Measurements from ENCODE around the gene CLPX.
"Not testable (repeated sequence)": the region's sequence is repeated elsewhere in the genome, so short reads cannot be mapped to it uniquely, and the experiment has no call there.

Gene CLPX

GRCh38 chr15:65184868-65185717 is at the start of gene CLPX:
Gene CLPX, minus strand, starts transcription at chr15:65185342. Its CDS starts 189 bp downstream, at chr15:65185153.
- peak; percentile 63 for DNase-seq

- no peak for DNase-seq
These were observed 48.6 kb upstream of the CLPX start for GRCh38 chr15:65233696-65234095.

DNA sequence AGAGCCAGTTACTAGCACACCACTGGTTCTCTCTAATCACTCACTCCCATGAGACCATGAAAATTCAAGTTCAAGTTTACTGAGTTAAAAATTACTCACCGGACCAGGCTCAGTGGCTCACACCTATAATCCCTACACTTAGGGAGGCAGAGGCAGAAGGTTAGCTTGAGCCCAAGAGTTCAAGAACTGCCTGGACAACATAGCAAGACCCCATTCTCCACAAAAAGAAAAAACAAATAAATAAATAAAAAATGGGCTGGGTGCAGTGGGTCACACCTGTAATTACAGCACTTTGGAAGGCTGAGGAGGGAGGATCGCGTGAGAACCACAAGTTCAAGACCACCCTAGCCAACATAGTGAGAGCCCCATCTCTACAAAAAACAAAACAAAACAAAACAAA is 47.4 kb upstream of the CLPX start:
- DNase-seq = no peak

- DNase-seq = no peak
These were observed 46.2 kb upstream of the CLPX start for GRCh38 chr15:65231306-65231705.

DNA sequence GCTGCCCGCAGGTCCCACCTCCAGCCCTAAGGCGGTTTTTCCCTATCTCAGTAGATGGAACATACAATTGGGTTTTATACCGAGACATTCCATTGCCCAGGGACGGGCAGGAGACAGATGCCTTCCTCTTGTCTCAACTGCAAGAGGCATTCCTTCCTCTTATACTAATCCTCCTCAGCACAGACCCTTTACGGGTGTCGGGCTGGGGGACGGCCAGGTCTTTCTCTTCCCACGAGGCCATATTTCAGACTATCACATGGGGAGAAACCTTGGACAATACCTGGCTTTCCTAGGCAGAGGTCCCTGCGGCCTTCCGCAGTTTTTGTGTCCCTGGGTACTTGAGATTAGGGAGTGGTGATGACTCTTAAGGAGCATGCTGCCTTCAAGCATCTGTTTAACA is 41.8 kb upstream of the CLPX start:
- DNase-seq = not testable (repeated sequence)

DNA sequence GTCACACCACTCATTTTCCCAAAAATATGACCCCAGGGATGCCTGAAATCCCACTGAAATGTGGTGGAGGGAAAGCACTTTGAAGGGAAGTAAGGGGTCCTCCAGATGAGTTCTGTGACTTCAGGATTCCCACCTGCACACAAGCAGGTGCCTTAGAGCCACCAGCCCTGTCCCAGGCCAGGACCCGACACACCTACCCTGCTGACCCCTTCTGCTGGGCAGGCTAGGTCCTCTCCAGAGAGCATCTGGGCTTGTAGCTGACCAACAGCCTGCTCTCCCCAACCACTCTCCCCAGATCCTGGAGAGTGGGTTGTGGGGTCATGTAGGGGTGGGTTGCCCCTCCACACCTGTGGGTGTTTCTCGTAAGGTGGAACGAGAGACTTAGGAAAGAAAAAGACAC is 41.1 kb upstream of the CLPX start:
- DNase-seq = no peak

DNA sequence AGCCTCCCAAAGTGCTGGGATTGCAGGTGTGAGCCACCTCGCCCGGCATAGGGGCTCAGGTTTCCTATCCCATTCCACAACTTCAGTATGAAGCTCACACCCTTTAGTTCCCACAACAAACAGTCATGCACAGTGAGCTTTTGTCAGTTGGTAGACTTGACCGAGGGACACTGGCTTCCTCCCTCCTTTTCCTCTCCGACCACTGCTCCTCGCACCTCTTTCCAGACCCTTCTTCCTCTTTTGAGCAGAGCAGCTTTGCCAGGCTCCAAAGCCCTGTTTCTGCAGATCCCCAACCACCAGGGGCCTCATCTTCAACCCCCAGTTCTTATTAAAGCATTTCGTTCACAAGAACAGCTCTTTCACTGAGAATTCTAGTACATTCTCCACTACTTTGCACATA is 38.9 kb upstream of the CLPX start:
- no peak for DNase-seq

DNA sequence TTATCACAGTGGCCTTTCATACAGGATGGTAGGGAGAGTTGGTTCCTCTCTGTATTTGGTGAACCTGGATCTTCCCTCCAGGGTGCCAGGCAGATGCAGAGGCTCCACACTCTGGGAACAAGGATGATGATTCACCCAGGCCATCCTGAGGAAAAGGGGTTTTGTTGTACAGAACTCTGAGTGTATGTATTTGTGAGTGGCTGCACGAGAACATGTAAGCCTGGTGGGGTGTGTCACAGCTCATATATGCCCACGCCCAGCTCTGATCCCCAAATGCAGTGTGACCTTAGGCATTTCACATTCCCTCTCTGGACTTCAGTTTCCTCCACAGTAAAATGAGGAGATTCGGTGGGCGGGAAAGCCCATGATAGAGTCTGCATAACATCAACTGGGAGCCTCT is 37.7 kb upstream of the CLPX start:
- DNase-seq = no peak

DNA sequence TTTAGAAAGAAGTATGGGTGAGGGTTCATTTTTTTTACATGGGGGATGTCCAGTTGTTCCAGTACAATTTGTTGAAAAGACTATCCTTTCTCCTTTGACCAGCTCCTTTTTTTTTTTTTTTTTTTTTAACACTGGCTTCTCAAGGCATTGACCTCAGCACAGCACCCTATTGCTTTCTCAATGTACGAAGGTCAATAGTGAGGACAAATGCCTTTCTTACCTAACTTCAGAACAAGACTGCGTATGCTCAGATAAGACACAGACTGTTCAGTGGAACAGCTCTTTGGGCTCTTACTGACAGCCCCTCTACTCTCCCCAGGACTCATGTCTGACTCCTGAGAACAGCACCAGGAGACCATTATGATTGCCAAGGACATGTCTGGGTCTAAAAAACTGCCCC is 36.6 kb upstream of the CLPX start:
- DNase-seq = no peak

DNA sequence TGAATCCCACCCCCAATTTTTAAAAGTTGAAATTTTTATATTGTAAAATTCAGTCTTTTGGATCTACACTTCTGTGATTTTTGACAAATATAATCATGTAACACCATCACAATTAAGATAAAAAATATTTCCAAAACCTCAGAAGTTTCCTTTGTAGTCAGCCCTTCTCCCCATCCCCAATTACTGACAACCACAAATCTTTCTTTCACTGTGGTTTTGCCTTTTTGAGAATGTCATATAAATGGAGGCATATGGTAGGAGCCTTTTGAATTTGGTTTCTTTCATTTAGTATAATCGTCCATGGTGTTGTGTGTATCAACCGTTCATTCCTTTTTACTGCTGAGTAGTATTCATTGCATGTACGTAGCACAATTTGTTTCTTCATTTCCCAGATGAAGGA is 34.0 kb upstream of the CLPX start:
- DNase-seq = no peak

DNA sequence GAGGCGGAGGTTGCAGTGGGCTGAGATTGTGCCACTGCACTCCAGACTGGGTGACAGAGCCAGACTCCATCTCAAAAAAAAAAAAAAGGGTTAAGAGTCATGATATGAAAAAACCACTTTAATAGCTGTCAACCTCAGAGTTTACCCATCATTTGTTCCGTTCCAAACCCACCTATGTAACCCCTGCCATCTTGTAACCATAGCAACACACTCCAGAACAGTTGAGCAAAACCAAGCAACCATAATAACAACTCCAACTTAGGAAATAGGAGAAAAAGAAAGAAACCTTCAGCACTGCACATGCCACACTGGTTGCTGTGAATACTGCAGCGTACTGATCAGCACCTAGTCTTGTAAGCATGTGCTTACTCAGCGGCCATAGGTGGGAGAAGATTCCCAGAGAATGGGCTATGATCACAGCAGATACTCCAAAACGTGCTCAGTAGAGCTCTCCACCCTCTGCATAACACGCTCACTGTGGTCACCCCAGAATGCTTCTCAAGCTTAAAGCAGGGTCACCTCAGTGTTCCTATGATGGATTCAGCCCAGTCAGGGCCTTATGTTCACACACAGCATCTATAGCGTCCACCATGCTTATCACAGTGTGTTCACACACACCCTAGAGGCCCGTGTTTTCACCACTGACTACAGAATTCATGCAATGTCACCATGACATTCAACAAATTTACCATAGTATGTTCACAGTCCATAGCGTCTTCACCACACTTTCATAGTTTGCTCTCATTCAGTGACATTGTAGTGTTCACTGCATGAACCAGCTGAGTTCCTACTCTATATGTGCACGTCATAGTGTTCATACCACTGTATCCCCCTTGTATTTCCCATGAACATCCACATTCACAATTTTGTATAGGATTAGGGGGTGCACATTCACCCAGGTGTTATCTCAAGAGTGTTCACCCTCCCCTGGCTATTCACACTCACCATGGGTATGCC is 32.7 kb upstream of the CLPX start:
- no peak for DNase-seq

- no peak for DNase-seq
These were observed 30.4 kb upstream of the CLPX start for GRCh38 chr15:65215496-65215895.

GRCh38 chr15:65214010-65214409 is 28.9 kb upstream of the CLPX start:
- no peak for DNase-seq

DNA sequence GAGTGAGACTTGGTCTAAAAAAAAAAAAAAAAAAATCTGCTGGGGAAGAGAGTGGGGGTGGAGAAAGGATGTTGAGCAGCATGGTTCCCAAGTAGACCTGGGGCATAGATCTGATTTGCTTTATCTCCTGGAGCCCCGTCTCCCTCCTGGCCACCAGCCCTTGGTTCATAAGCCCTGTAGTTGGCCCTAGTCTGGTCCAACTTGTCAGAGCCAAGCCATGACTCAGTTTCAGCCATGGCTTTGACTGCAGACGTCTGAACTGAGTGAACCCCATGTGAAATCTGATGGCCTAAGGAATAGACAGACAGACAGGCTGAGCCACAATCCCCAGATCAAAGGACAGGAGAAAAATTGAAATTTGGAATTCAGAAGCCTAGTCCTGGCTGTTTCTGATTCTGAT is 28.1 kb upstream of the CLPX start:
- DNase-seq = no peak

- no peak for DNase-seq
These were observed 27.0 kb upstream of the CLPX start for GRCh38 chr15:65212097-65212496.

GRCh38 chr15:65211482-65211982 is 26.4 kb upstream of the CLPX start:
- no peak for DNase-seq

DNA sequence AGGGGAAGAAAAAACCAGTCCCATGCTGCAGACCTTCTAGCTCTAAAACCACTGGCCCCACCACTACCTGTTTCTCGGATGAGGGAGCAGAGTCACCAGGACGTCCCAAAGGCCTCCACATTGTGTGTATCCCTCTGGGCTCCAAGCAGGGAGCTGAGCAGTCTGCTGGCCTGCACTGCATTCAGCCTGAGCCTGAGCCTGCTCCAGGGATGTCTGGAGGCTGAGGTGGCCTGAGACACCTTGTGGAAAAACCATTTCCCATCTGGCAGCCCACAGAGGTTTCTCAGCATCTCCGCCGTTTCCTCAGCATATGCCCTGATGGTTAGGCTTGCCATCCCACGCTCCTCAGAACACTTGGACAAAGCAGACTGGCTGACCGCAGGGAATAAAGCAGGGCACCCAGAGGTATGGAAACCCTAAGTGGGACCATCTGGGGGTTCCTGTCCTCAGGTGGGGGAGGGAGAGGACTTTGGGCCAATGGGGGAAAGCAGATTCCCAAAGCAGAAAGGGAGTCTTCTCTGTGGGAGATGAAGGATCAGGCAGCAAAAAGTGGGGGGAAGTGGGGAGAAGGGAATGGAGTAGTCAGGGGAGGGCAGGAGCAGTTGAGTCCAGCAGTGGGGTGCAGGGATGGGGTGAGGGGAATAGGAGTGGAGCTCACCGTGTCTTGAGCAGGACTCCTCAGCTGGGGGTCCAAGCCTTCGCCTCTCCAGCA is 25.8 kb upstream of the CLPX start, which contains the start of gene CILP:
CILP (minus strand) TSS at position 704 of the 712 bp plus-strand sequence. CDS start 1,718 bp downstream, outside the sequence.
- DNase-seq = no peak

GRCh38 chr15:65209701-65210643 is 24.8 kb upstream of the CLPX start:
- DNase-seq = no peak

- DNase-seq = no peak
These were observed 23.5 kb upstream of the CLPX start for GRCh38 chr15:65208647-65209046.

DNA sequence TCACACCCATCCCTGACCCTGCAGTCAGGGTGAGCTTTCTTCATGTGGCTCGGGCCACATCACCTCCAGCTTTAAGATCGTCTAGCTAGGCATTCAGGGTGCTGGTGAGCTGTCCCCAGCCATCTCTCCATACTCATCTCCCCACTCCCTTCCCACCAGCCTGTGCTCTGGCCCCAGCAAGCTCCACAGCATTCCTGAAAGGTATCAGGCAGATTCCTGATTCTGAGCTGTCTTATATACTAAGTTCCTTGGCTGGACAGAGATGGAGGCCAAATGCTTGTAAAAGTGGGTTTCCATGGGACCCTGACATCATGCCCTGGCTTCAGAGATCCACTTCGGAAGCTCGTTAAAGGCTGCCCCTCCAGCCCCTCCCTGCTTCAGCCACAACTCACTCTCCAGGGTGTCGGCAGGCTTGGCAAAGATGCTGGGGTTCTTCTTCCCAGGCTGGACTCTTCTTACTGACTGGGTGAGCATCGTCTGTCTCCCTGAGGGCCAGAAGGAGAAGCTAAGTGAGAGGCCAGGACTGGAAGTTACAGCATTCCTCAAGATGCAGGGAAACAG is 22.2 kb upstream of the CLPX start:
- DNase-seq = no peak

DNA sequence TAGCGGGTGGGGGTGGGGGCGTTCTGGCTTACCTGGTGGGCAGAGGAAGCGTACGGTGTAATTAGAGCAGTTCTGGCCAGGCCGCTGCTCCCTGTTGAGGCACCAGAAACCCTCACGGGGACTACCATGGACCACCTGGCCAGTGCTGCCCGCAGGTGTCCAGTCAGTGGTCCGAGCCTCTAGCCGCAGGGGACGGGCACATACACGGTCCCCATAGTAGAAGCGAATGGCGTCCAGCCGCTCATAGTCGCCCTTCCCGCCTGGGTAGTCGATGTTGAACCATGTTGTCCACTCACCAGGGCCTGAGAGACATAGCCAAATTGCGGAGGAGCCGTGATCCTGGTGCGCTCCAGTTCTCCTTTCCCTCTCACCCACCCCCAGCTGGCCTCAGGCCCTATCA is 21.6 kb upstream of the CLPX start:
- DNase-seq = no peak
